Measurements from ENCODE around the gene KCTD6.

KCTD6 gene

GRCh38 chr3:58487140-58487886, 4.6 kb upstream of the KCTD6 start:
- DNase-seq = peak; percentile 80

GRCh38 chr3:58488967-58489366, 2.9 kb upstream of the KCTD6 start:
- no peak for DNase-seq

- no peak for DNase-seq
These were observed 915 bp upstream of the KCTD6 start for GRCh38 chr3:58490860-58491501.

- no peak for DNase-seq
These were observed 604 bp downstream of the KCTD6 start for GRCh38 chr3:58492494-58492905.

- no peak for DNase-seq
These were observed 2.2 kb downstream of the KCTD6 start for GRCh38 chr3:58494107-58494506.

GRCh38 chr3:58495101-58495500, 3.2 kb downstream of the KCTD6 start:
- DNase-seq = no peak

- no peak for DNase-seq
These were observed 4.4 kb downstream of the KCTD6 start for GRCh38 chr3:58496206-58496857.

- no peak for DNase-seq
These were observed 5.2 kb downstream of the KCTD6 start for GRCh38 chr3:58497097-58497496.

- DNase-seq = peak; percentile 31
These were observed 11.0 kb downstream of the KCTD6 start for GRCh38 chr3:58502872-58503271.

GRCh38 chr3:58507356-58508078, 15.6 kb downstream of the KCTD6 start:
- DNase-seq = no peak

GRCh38 chr3:58508437-58508836, 16.5 kb downstream of the KCTD6 start:
- DNase-seq = no peak

- no peak for DNase-seq
These were observed 22.5 kb downstream of the KCTD6 start for GRCh38 chr3:58514405-58514804.

GRCh38 chr3:58518291-58518789, 26.4 kb downstream of the KCTD6 start:
- no peak for DNase-seq

- DNase-seq = no peak
These were observed 27.9 kb downstream of the KCTD6 start for GRCh38 chr3:58519668-58520402.

GRCh38 chr3:58520403-58521335, 28.8 kb downstream of the KCTD6 start:
- peak; percentile 12 for DNase-seq

- no peak for DNase-seq
These were observed 29.4 kb downstream of the KCTD6 start for GRCh38 chr3:58521336-58521670.

GRCh38 chr3:58521917-58522631, 30.2 kb downstream of the KCTD6 start:
- no peak for DNase-seq

GRCh38 chr3:58522759-58523425, 31.0 kb downstream of the KCTD6 start:
- no peak for DNase-seq

- no peak for DNase-seq
These were observed 32.5 kb downstream of the KCTD6 start for GRCh38 chr3:58524326-58524888.

- DNase-seq = peak; percentile 89
These were observed 34.6 kb downstream of the KCTD6 start for GRCh38 chr3:58526515-58526957.
